ENCODE results near the gene SLFN14.

SLFN14 gene

DNA sequence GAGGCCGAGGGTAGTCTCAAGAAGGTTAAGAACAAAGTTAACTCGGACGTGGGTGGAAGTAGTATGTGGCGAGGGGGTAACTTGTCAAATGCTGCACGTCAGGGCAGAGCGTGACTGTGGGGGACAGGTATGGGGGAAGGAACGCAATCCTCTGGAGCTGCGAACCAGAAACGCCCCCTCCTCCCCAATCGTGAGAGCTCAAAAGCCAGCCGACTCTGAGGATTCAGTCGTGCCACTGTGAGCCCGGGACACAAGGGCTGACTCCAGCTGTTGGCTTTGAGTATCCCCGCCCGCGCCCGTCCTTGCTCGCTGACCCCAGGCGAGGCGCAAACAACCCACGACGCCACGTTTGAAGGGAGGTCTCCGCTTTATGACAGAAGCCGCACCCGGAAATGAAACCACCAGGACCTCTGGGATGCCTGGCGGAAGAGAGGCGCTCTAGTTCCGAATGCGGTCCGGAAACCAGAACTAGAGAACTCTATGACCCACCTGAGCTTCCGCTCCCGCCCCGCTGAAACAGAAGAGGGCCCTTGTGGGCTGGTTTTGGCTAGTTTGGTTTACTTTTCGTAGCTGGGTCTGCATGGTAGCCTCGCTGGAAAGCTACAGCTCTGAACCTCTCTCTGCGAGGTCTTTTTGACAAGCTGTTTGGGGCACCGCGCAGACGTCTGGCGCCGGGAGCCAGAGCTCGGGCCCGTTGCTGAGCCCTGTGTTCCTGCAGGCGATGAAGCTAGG is 17.7 kb upstream of the SLFN14 start, which contains the start of gene PEX12 (continued):
- peak; percentile 74 for TF ChIP-seq ZNF561 (tag by site-specific recombination; IDR thresholded peaks at IDR 0.05; ENCODE audit: borderline replicate concordance)
- TF ChIP-seq ZNF239 (tag by site-specific recombination; IDR thresholded peaks at IDR 0.05), result no peak; the same call in 1 of the 2 replicates
- TF ChIP-seq ZNF510 (tag by site-specific recombination; IDR thresholded peaks at IDR 0.05; ENCODE audit: insufficient replicate concordance), result peak; percentile 16
- 0 out of 2 replicates have a peak, but pooled peaks have one; percentile 54 for TF ChIP-seq YY2 (tag by site-specific recombination; IDR thresholded peaks at IDR 0.05)
- peak; percentile 58; the same call in 1 of the 2 replicates for TF ChIP-seq ZBTB8A (tag by site-specific recombination; IDR thresholded peaks at IDR 0.05)
- TF ChIP-seq ZNF747 (tag by site-specific recombination; IDR thresholded peaks at IDR 0.05), result no peak
- no peak for TF ChIP-seq ZNF274 (IDR thresholded peaks at IDR 0.05; ENCODE audit: low read length)
- TF ChIP-seq ZNF274 (tag by site-specific recombination; IDR thresholded peaks at IDR 0.05; ENCODE audit: borderline replicate concordance), result no peak
- no peak for TF ChIP-seq FEZF1 (tag by site-specific recombination; IDR thresholded peaks at IDR 0.05)
- TF ChIP-seq ZFP3 (tag by site-specific recombination; IDR thresholded peaks at IDR 0.05; ENCODE audit: low read depth), result no peak
- TF ChIP-seq ZBTB7A (tag by site-specific recombination; IDR thresholded peaks at IDR 0.05; ENCODE audit: low read depth), result peak; percentile 46; the same call in 1 of the 2 replicates
- TF ChIP-seq, protein P1, sequence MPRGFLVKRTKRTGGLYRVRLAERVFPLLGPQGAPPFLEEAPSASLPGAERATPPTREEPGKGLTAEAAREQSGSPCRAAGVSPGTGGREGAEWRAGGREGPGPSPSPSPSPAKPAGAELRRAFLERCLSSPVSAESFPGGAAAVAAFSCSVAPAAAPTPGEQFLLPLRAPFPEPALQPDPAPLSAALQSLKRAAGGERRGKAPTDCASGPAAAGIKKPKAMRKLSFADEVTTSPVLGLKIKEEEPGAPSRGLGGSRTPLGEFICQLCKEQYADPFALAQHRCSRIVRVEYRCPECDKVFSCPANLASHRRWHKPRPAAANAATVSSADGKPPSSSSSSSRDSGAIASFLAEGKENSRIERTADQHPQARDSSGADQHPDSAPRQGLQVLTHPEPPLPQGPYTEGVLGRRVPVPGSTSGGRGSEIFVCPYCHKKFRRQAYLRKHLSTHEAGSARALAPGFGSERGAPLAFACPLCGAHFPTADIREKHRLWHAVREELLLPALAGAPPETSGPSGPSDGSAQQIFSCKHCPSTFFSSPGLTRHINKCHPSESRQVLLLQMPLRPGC (tag by site-specific recombination; IDR thresholded peaks at IDR 0.05), result no peak
- TF ChIP-seq, protein P2, sequence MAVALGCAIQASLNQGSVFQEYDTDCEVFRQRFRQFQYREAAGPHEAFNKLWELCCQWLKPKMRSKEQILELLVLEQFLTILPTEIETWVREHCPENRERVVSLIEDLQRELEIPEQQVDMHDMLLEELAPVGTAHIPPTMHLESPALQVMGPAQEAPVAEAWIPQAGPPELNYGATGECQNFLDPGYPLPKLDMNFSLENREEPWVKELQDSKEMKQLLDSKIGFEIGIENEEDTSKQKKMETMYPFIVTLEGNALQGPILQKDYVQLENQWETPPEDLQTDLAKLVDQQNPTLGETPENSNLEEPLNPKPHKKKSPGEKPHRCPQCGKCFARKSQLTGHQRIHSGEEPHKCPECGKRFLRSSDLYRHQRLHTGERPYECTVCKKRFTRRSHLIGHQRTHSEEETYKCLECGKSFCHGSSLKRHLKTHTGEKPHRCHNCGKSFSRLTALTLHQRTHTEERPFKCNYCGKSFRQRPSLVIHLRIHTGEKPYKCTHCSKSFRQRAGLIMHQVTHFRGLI (tag by site-specific recombination; IDR thresholded peaks at IDR 0.05), result peak; percentile 24; the same call in 1 of the 2 replicates
- TF ChIP-seq KLF8 (tag by site-specific recombination; IDR thresholded peaks at IDR 0.05), result peak; percentile 83
- no peak for TF ChIP-seq HOXA7 (CRISPR knock-in tag; IDR thresholded peaks at IDR 0.05; ENCODE audit: borderline replicate concordance)
- peak; percentile 29 for TF ChIP-seq ZIC2 (tag by site-specific recombination; IDR thresholded peaks at IDR 0.05)
- TF ChIP-seq WT1 (tag by site-specific recombination; IDR thresholded peaks at IDR 0.05), result peak; percentile 55; the same call in 1 of the 2 replicates
- no peak for TF ChIP-seq ZSCAN16 (tag by site-specific recombination; IDR thresholded peaks at IDR 0.05)
- TF ChIP-seq ZNF658 (tag by site-specific recombination; IDR thresholded peaks at IDR 0.05), result no peak
- TF ChIP-seq ZNF394 (tag by site-specific recombination; IDR thresholded peaks at IDR 0.05; ENCODE audit: borderline replicate concordance), result peak; percentile 49; the same call in 1 of the 2 replicates
- peak; percentile 53 for TF ChIP-seq ZNF341 (tag by site-specific recombination; IDR thresholded peaks at IDR 0.05; ENCODE audit: low read depth)
- no peak for TF ChIP-seq ZNF311 (tag by site-specific recombination; IDR thresholded peaks at IDR 0.05; ENCODE audit: borderline replicate concordance)
- TF ChIP-seq ZNF350 (tag by site-specific recombination; IDR thresholded peaks at IDR 0.05), result no peak
- TF ChIP-seq ZNF426 (tag by site-specific recombination; IDR thresholded peaks at IDR 0.05), result no peak
- peak; percentile 65; the same call in 1 of the 2 replicates for TF ChIP-seq ZXDB (tag by site-specific recombination; IDR thresholded peaks at IDR 0.05)
- TF ChIP-seq ZNF837 (tag by site-specific recombination; IDR thresholded peaks at IDR 0.05), result no peak
- TF ChIP-seq ZNF391 (tag by site-specific recombination; IDR thresholded peaks at IDR 0.05; ENCODE audit: borderline replicate concordance, low read depth), result peak; percentile 85
- TF ChIP-seq ZNF266 (tag by site-specific recombination; IDR thresholded peaks at IDR 0.05; ENCODE audit: low read depth), result no peak
- TF ChIP-seq BCL11B (tag by site-specific recombination; IDR thresholded peaks at IDR 0.05; ENCODE audit: low read depth), result no peak
- TF ChIP-seq, protein P3, sequence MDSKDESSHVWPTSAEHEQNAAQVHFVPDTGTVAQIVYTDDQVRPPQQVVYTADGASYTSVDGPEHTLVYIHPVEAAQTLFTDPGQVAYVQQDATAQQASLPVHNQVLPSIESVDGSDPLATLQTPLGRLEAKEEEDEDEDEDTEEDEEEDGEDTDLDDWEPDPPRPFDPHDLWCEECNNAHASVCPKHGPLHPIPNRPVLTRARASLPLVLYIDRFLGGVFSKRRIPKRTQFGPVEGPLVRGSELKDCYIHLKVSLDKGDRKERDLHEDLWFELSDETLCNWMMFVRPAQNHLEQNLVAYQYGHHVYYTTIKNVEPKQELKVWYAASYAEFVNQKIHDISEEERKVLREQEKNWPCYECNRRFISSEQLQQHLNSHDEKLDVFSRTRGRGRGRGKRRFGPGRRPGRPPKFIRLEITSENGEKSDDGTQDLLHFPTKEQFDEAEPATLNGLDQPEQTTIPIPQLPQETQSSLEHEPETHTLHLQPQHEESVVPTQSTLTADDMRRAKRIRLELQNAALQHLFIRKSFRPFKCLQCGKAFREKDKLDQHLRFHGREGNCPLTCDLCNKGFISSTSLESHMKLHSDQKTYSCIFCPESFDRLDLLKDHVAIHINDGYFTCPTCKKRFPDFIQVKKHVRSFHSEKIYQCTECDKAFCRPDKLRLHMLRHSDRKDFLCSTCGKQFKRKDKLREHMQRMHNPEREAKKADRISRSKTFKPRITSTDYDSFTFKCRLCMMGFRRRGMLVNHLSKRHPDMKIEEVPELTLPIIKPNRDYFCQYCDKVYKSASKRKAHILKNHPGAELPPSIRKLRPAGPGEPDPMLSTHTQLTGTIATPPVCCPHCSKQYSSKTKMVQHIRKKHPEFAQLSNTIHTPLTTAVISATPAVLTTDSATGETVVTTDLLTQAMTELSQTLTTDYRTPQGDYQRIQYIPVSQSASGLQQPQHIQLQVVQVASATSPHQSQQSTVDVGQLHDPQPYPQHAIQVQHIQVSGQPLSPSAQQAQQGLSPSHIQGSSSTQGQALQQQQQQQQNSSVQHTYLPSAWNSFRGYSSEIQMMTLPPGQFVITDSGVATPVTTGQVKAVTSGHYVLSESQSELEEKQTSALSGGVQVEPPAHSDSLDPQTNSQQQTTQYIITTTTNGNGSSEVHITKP (tag by site-specific recombination; IDR thresholded peaks at IDR 0.05), result peak; percentile 54
- TF ChIP-seq ZNF354C (tag by site-specific recombination; IDR thresholded peaks at IDR 0.05; ENCODE audit: borderline replicate concordance, low read depth), result no peak
- no peak for TF ChIP-seq ZNF174 (tag by site-specific recombination; IDR thresholded peaks at IDR 0.05)
- no peak for TF ChIP-seq ZNF548 (tag by site-specific recombination; IDR thresholded peaks at IDR 0.05)
